ENCODE measurements around the gene ALOX12.
A peak's percentile ranks its signal among the peaks of the same experiment; 100 is the strongest.

The ALOX12 gene

DNA sequence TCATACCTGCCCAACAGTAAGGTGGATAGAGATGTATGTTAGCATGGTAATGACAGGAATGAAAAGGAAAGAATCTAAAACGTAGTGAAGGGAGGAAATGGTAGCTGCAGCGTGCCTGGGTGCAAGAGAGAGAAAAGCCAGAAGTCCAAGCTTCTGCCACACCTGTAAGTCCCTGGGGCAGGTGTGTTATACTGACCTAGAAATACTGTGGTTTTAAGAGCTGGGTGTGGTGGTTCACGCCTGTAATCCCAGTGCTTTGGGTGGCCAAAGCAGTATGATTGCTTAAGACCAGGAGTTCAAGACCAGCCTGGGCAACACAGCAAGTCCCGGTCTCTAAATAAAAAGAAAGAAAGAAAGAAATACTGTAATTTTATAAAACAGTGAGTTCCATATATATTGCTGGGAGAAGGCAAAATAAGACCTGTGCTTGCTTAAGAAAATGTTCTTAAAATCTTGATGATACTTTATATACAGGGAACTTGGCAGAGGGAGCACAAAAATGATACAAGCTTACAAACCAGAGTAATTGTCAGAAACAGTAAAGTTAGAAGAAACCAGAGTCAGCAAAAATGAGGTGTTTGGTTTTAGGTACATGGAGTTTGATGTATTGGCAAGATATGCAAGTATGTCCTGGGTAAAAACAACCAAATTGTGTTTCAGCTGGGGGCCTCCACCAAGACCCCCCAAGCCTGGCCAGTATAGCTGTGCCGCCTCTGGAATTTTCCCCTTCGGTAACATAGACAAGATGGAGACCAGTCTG lies 6.6 kb downstream of the ALOX12 start:
- DNase-seq = no peak

DNA sequence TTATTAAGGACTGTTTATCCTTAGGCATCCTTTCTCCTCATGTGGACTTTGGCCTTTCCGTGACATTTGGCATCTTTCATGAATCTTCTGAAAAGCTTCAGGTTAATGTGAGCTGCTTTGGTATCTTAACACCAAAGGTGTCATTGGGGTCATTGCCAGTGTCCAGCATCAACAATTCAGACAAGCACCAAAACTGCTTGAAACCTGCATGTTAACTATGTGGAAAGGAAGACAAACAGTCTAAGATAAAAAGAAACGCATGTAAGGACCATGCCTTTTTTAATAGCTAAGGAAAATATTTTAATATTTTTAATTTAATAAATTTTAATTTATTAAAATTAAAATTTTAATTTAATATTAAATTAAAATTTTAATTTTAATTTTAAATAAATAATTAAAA lies 7.9 kb downstream of the ALOX12 start:
- DNase-seq = no peak

DNA sequence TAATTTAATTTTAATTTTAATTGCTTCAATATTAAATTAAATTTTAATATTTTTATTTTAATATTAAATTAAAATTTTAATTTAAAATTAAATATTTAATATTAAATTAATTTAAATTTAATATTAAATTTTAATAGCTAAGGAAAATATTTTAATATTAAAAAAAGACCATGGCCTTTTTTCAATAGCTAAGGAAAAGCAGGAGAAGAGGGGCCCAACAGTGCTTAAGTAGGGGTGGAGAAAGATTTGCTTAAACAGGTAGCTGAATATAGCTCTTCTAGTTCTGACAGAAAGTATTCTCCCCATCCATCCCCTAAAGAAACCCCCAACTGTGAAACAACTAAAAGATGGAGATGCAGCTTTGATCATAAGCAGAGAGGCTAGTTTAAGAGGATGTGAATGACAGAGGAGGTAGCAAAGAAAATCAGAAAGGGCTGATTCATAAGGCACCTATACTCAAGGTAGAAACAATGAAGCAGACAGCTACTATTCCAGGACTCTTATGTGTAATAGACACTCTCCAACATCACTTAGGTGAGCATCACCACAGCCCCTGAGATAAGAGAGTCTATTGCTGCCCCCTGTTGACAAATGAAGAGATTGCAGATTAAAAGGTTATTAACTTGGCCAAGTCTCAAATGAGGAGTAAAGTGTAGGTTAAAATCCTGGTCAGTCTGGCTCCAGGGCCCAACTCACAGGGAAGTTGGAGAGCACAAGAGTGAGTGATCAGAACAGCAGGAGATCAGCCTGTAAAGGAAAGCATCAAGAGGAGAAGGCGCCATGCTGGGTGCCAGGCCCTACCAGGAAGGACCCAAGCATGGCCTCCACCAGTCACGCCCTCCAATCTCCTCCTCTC lies 8.8 kb downstream of the ALOX12 start:
- peak in 2 of 51 donors; percentile 18 to 50 for DNase-seq

DNA sequence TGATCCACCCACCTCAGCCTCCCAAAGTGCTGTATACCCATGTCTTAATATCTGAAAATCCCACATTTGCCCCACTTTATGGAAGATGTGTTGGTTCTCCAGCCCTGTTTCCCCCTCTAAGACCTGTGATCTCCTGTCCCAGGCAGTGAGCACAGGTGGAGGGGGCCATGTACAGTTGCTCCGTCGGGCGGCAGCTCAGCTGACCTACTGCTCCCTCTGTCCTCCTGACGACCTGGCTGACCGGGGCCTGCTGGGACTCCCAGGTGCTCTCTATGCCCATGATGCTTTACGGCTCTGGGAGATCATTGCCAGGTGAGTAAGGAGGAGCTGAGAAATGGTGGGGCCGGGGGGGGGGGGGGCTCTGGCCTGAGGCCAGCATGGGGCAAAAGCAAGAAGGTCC lies 9.9 kb downstream of the ALOX12 start:
- no peak for DNase-seq

DNA sequence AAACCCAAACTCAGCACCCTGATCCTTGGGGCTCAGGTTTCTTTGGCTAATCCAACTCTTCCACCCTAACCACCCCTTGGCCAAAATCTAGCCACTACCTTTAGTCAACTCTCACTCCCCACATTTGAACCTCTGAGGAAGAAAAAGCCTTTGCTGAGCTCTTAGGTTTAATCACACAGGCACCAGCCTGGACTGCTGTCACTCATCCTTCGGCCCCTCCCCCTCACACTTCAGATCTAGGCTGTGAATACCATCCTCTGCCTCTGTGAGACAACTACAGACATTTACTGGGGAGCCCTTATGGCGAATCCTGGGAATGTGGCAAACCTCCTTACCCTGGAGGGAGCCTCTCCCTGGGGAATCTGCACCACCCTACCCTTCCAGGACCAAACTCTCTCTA lies 11.3 kb downstream of the ALOX12 start:
- DNase-seq = no peak

DNA sequence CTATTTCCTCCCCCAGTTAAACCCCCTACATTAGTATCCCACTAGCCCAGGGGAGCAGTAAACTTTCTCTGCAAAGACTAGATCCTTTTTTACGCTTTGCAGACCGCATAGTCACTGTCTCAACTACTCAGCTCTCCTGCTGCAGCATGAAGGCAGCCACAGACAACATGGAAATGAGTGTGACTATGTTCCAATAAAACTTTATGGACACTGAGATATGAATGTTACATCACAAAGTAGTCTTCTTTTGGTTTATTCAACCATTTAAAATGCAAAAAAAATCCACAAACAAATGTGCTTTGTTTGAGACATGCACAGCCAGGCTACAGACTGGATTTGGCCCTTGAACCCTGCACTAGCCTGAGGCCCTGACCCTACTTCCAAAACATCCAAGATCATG lies 14.7 kb downstream of the ALOX12 start:
- DNase-seq = no peak

DNA sequence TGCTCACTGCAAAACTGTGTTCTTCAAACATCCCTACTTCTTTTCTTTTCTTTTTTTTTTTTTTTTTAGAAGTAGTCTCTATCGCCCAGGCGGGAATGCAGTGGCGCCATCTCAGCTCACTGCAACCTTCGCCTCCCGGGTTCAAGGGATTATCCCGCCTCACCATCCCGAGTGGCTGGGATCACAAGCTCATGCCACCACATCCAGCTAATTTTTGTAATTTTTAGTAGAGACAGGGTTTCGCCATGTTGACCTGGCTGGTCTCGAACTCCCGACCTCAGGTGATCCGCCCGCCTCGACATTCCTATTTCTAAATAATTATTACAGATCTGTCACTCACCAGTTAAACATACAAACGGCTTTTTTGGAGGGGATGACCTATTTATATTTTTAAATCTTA lies 15.6 kb downstream of the ALOX12 start:
- no peak for DNase-seq

DNA sequence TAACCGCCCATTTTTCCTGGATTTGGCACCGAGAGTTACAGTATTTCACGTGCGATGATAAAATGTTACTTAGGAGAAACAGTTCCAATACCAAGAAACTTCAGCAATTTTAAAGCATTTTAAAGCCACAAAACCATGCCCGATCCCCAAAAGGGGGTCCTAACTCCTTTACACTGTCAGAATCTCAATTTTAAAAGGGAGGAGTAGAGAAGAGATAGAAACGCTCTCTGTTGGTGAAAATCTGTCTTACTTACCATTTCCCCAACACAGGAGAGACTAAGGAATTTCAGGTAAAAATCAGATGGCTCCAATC lies 16.0 kb downstream of the ALOX12 start:
- DNase-seq = no peak

DNA sequence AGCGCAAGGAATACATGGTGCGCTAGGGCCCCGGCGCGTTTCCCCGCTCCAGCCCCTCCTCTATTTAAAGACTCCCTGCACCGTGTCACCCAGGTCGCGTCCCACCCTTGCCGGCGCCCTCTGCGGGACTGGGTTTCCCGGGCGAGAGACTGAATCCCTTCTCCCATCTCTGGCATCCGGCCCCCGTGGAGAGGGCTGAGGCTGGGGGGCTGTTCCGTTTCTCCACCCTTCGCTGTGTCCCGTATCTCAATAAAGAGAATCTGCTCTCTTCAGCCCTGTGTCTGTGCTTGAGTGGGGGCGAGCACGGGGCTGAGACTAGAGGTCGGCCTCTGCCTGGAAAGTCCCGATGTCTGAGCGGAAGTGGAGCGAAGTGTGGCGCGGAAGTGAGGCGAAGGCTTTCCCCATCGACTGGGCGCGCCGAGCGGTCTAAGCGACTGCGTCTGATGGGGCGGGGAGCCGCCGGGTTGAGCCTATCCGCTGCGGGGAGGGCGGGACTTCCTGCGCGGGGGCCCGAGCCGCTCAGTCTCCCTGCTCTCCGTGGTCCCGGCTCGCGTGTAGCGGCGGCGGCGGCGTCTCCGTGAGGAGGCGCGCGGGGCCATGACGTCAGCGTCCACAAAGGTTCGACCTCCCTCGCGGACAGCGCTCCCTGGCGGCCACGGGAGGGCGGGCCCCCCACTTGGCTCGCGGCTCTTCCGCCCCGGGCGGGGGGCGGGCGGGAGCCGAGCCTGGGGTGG lies 18.6 kb downstream of the ALOX12 start:
- DNase-seq = peak; percentile 44 to 100 (median 96)

DNA sequence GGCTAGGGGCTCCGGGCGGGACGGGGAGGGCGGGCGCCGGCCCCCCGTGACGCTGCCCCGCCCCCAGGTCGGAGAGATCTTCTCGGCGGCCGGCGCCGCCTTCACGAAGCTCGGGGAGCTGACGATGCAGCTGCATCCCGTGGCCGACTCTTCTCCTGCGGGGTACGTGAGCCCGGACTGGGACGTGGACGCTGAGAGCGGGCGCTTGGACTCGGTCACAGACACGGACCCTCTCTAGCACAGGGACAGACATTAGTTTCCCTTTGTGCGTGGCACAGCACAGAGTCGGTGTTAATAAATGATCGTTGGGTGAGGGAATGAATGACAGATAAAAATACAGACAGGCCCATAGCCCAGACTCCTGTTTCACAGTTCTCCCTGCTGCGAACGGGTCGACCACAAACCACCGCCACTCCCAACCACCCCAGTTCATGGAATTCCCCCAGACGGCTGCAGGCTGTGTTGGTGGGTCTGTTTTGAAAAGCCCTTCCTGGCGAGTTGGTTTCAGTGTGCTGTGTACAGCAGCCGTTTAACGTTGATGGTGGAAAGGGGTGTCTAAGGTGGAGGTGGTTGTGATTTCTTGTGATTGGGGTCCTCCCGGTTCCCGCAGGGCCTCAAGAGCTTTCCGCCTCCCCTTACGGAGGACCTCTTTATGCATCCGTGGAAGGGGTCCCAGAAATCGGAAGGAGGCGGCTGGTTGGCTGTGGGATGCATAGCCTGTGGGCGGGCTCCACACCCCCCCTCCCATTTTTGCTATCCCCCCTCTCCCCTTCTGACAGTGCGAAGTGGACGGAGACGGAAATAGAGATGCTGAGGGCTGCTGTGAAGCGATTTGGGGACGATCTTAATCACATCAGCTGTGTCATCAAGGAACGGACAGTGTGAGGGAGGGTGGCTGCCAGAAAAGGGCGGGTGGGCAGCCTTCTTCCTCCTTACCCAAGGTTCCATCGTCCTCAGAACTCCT lies 19.4 kb downstream of the ALOX12 start:
- peak in 15 of 51 donors; percentile 31 to 91 (median 68) for DNase-seq

DNA sequence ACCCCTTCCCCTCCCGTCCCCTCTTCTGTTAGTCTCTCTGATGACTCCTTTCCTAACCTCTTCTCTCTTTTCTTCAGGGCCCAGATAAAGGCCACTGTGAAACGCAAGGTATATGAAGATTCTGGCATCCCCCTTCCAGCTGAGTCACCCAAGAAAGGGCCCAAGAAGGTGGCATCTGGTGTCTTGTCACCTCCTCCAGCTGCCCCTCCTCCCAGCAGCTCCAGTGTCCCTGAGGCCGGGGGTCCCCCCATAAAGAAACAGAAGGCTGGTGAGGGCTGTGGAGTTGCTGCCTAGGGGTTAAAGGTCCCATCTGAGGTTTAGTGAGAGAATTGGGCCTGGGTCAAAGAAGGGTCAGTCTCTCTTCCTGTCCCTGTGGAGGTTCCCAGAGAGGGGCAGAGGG lies 20.6 kb downstream of the ALOX12 start:
- DNase-seq = no peak

DNA sequence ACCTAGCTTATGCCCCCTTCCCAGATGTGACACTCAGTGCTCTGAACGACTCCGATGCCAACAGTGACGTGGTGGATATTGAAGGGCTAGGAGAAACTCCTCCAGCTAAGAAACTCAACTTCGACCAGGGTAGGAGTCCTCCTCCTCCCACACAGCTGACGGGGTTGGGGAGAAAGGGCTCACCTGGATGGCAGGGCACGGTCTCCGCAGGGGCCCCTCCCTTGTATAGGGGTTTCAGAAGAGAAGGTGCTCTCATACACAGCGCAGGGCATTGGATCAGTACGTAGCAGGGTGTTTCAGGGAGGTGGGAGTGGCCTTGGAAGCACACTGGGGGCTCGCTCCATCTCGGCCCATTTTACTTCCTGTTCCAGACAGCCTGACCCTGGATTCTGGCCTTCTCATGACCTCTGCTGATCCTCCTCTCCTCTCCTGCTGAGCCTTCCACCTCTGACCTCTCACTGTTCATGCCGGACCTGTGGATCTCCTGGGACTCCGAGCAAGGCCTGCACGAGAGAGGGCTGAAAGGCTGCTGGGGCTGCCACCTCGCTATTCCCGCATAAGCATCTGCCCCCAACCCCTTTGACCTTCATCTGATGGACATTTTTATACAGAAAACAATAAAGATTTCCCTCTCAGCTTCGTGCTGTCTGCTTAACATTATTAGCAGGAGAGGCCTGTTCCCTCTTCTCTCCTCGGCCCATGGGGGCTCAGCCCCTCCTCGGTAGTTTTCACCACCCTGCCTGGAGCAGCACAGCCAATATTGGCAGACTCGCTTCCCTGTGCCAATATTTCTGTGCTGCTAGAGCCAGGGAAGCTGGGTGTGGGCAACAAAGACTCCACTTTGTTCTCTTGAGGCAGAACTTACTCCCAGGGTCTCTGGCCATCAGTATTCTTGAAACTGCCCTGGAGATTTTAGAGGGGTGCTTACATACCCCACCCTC lies 21.3 kb downstream of the ALOX12 start:
- no peak for DNase-seq

DNA sequence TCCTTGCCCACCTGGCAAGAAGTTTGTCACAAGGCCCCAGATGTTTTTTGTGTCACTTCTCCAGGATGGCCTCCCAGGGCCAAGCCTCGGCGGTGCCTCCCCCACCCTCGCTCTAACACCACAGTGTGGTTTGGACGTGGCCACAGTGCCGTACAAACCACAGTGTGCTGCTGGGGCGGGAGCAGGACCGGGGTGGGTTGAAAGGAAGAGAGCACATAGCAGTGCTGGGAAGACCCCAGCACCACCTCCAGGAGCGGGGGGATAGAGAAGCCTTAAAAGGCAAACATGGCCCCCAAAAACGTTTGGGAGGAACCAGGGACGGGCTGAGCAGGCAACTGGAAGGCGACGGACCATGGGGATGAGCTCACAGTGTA lies 22.0 kb downstream of the ALOX12 start:
- no peak for DNase-seq

DNA sequence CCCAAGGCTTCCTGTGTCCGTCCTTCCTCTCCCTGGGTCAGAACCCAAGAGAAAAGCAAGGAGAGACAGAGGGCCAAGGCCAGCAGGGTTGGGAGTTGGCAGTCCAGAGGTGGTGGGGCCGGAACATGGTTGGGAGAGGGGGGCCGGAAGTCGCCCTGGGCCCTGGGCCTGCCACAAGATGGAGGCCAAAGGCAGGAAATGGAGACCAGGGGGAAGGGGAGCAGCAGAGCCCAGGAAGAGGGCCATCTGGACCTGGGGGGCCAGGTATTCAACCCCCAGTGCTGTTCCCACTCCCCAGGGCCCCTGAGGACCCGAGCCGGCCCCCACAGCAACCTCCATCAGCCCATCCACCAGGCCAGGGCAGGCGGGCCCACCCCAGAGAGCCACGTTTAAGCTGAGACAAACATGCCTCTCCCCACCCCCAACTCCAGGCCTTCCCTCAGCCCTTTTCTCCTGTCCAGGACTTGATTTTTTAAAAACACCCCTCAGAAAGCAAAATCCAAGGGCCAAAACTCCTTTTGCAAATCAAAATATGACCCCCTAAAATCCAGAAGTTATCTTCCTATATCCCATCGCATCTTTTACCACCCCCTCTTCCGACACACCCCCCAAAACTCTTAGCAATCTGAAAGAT lies 22.6 kb downstream of the ALOX12 start:
- DNase-seq = peak in 10 of 51 donors; percentile 9 to 38 (median 17)

DNA sequence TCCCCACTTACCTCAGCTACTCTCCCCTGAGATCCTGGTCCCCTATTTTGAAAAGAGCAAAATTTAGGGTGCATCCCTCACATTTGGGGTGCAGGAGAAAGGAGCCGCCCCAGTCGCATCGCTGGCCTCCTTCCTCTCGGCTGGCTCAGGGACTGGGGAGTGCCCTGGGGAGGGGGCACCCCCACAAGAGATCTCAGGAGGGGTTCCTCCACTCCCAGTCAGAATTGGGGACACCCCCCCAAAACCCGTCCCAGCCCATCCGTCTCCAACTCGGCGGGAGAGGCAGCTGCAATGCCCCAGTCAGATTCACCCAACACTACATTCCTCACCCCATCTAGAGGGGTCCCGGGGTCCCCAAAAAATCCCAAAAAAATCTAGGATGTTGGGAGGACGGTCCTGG lies 23.5 kb downstream of the ALOX12 start:
- DNase-seq = no peak

DNA sequence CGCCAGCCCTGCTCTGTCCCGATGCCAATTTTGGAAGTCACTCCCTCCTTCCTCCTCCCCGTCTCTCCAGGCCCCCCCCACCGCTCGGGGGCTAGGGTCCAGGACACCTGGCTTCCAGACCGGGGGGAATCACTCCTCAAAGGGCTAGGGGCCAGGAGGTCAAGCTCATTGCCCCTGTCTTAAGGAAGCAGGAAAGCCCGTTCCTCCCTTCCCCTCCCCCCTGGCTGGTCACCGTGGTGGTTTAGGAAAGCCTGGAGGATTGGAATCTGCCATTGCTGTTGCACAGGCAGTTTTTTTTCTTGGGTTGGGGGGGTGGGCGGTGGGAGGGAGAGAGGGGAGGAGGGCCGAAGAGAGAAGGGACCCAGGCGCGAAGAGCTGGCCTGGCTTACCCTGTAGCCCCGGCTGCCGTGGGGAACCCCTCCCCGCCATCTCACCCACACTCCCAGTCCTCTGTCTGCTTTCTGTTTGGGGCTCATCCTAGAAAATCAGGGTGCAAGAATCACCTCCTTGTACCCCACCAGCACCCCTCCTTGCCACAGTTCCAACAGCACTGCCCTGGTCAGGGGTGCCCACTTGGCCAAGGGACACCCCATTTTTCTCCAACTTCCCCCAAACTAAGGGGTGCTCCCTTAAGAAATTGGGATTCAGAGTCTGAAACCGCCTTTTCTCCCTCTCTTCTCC lies 24.1 kb downstream of the ALOX12 start:
- DNase-seq = peak in 16 of 51 donors; percentile 12 to 52 (median 28)

DNA sequence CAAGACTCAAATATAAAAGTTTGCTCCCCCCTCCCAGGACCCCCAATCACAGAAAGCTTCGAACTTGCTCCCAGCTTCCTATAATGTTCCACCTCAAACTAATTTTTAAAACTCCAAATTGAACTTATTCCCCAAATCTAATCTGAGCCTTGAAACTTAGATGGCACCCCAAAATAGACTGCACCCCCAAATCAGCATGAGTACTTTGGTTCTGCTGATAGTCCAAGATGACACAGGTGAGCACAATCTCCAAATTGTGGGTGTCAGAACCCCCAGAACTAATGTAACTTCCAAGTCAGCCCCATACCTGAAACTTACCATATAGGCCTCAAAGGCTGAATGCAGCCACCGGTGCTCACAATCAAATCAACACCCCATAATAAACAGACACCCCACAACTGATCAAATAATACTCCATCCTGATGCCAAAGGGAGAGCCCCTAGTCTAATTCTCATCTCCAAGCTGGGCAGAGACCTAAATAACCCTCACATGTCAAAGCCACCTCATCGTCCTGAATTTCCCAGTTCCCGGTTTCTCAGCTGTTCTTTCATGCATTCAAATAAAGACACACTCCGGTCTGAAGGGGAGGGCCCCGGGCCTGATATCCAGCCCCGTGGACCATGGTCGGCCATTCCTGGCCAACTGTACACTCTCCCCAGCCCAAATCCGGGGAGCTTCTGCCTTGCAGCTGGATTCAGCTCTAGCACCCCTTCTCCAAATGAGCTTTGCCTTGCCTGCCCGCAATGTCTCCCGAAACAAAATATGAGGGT lies 25.2 kb downstream of the ALOX12 start:
- DNase-seq = no peak

All from hypothalamus (tissue), 51 donors.